HG03342 (cell line): ENCODE measurements around the gene GCGR.

Experiments
- ATAC-seq: cut with Tn5 transposase; IDR thresholded peaks from one replicate; pipeline ENCODE4 v1.9.1; 2021; ENCODE audit warnings: mild to moderate bottlenecking, moderate library complexity; ENCODE audit not compliant: unreplicated experiment

Gene GCGR

DNA sequence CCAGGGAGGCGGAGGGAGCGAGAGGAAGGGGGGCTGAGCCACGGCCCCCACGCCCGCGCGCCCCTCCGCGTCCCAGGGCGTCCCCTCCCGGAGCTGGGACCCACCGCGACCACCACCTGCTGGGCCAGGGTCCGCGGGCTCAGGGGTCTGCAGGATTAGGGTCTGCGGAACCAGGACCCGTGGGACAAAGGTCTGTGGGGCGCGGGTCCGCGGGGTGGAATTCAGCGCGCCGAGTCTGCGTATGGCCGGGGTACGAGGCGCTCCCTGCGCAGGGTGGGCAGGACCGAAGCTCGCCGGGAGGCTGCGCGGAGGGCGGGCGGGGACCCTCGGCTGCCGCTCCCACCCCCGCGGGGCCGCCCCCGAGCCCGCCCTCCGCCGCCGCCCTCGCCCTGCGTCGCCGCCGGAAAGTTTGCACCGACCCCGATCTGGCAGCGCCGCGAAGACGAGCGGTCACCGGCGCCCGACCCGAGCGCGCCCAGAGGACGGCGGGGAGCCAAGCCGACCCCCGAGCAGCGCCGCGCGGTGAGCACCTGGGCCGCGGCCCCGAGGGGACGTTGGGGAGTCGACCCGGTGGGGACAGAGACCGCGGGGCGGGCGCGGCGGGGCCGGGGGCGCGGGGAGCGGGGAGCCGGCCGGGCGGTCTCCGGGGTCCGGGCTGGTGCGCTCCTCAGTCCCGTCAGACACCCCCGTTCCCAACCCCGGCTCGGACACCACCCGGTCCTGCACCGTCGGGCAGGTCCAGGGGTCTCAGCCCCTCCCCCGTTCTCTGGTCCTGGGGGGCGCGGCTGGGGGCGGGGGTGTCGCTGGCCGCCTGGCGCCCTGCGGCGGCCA lies at the start of gene GCGR:
GCGR (plus strand) TSS at position 423 of the 831 bp plus-strand sequence. CDS start 4,869 bp downstream, outside the sequence.
- no peak for ATAC-seq

DNA sequence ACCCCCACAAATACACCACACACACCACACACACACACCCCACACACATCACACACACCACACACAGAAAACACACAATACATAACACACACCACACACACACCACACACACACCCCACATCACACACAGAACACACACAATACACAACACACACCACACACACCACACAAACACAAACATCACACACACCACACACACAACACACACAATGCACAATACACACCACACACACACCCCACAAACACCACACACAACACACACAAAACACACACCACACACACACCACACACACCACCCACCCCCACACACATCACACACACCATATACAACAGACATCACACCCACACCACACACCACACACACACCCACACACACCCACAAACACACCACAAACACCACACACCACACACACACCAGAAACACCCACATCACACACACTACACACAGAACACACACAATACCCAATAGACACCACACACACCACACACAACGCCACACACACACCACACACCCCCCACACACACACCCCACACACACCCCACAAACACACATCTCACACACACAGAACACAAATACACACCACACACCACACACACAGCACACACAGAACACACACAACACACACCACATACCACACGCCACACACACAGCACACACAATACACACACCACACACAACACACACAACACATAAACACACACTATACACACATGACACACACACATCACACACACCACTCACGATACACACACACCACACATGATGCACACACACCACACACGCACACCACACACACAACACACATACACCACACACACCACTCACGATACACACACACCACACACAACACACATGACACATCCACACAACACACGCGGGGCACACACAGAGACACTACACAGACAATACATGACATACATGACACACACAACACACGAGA lies 11.0 kb upstream of the GCGR start:
- ATAC-seq: no peak

DNA sequence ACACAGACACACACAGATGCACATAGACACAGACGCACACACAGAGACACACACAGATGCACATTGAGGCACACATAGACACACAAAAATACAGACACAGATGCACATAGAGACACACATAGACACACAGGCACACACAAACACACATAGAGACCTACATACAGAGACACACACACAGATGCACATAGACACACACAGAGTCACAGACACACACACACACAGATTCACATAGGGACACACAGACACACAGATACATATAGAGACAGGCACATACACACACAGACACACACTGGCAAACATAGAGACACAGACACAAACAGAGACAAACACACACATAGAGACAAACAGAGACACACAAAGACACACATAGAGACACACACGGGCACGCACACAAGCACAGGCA lies 9.9 kb upstream of the GCGR start:
- no peak for ATAC-seq

DNA sequence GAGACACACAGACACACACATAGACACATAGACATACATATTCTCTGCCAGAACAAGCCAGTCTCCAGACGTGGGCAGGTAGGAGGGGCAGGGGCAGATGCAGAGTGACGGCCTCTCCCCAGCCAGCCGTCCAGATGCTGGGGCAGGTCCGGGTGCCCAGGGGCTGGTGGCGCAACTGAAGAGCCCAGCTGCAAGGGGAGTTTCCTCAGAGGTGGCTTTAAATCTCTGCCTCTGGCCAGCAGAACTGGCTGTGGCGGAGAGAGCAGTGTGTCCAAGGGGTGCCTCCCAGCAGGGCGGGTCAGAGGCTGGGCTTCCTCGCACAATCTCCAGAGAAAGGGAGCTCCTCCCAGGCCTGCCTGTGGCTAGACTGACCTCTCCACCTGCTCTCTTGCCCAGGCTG lies 9.4 kb upstream of the GCGR start:
- no peak for ATAC-seq

DNA sequence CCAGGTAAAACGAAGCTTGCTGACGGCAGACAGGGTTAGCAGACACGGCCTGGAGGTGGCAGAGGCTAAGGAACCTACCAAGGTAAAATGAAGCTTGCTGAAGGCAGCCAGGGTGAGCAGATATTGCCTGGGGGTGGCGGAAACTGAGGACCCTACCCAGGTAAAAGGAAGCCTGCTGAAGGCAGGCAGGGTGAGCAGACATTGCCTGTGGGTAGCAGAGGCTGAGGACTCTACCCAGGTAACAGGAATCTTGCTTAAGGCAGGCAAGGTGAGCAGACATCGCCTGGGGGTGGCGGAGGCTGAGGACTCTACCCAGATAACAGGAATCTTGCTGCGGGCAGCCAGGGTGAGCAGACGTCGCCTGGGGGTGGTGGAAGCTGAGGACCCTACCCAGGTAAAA lies 2.6 kb upstream of the GCGR start:
- no peak for ATAC-seq

DNA sequence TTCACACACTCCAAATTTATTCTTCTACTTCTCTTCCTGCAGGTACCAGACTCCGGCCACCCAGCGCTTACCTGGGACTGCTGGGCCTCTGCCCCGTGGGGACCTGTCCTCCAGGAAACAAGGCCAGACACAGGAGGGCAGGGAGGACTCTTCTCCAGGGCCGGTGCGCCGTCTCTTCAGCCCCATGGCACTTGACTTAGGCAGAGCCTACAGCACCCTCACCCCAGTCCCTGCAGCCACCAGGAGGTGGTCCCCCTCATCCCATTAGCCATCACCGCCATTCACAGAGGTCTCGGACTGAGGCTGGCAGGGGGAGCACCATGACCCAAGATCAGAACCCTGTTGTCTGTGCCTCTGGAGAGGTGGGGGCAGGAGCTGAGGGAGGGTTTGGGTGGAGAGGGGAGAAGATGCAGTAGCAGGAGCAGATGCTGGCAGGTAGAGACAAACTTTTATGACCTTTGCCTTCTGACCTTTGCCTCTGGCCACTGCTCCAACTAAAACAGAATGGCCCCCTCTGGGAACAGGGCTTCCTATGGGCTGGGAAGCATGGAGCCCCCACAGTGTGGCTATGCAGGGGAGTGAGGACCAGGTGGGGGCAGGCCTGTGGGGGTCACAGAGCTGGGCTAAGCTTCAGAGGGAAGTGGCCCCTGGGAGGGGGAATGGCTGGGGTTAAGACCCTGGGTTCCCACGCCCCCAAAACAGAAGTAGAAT lies 1.7 kb upstream of the GCGR start:
- no peak for ATAC-seq

DNA sequence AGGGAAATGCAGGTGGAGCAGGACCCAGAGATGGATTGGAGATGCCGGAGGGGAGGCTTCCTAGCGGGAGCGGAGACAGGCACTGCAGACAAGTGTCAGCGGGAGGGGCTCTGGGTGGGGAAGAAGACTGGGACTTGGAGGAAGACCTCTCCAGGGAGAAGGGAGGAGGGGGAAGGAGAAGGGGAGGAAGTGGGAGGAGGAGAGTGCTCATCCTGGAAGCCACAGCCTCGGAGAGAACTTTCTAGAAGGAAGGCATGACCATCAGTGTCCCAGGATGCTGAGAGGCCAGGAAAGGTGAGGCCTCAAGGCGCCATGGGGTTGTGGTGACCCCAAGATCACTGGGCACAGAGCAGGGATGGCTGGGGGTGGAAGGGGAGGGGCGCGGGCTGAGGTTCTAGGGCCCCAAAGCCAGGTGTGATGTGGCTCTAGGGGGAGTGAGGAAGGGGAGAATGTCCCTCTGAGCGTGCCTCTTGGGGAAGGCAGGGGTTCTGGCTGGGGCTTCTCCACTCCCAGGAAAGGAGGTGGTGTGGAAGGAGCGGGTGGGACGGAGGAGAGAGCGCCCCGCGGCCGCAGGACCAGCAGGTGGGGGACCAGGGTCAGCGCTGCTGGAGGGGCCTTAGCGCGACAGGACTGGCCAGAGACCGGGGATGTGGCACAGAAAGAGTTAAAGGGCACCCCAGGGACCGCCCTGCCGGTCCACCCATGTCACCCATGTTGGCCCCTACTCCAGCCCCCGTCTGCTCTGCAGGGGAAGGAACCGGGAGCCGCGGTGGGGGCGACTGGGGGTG lies 900 bp upstream of the GCGR start:
- ATAC-seq: no peak

DNA sequence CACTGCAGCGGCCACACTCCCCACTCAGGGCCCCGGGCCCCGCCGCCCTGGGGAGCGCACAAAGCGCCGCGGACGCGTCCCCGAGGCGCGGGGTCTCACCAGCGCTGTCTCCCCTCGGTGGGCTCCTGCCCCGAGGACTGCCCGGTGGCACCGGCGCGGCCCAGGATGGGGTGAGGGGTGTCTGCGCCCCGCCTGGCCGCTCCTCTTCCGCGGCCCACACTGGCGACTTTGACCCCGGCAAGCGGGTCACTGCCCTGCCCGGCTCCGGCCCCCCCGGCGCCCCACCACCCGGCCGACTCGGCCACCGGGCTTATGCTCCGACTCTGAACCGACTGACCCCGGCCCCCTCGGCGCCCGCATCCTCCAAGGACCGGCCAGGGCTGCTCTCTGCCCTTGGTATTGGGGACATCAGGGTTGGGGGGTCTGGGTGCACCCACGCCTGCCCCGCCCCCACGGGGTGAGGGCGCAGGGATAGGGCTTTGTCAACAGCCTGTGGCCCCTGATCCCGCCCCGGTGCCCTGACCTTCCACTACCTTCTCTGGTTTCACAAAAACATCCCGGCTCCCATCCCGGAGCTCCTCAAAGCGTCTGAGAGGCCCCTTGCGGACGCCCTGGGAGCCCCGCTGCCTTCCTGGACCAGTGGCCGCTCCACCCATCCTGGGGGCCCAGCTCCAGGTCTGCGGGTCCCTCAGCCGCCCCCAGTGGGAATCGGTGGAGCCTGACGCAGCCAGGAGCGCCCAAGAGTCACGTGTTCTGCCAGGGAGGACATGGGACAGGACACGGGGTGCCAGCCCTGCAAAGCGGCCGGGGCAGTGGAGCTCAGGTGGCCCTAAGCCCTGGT lies 829 bp downstream of the GCGR start:
- ATAC-seq: no peak

DNA sequence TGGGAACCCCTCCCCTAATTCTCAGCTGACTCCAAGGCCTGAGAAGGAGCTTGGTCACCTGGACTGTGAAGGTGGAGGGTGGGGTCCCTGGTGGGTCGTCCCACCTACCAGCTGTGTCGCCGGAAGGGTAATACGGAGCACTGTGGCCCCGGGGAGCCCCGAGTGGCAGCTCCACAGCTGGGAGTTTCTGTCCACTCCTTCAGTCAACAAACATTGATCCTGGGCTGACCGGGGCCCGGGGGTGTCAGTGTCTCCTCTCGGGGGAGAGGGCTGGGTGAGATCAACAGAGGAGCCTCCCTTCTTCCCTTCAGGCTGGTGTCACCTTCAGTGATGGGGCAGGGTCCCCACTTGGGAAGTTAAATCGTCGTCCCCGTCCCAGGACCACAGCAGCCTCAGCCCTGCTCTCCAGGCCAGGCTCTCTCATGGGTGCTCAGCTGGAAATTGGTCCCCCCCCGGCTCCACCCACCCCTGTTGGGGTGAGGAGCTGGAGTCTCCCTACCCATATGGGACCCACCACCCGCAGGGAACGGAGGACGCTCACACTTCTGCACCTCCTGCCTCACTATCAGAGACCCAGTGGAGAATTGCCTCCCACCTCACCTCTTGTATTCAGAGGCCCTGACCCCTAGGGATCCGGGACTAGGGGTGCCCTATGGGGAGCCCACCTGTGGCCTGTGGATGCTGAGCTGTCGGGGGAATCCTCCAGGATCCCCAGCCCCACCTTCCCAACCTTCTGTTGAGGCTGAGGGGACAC lies 1.9 kb downstream of the GCGR start:
- no peak for ATAC-seq

DNA sequence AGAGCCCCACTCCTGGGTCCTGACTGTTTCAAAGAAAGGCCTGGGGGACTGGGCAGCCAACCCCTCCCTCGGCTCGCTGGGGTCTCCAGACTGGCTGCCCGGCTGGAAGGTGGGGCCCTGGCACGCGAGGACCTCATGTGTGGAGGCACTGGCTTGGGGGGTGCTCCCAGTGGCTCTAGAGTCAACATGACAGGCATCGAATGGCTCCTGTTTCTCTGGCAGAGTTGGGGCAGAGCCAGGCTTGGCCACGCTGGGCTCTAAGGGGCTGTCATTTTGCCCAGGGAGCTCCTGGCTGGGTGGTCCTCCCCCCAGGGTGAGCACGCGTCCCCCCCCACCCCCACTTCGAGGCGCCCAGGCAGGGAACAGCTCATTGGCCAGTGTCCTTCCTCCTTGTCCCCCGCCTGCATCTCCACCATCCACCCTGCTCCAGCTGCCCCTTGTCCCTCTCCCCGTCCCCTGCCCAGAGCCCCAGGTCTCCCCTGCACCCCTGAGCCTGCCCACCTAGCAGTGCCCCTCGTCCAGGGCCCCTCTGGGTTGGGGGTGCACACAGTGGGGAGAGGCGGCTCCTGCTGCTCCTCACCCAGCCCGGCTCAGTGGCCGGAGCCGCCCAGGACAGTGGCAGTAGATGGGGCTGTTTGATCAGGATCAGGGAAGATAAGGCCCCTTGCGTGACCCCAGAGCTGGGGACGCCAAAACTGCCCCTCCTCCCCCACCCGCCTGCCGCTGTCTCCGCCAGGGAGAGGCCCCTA lies 2.7 kb downstream of the GCGR start:
- no peak for ATAC-seq

DNA sequence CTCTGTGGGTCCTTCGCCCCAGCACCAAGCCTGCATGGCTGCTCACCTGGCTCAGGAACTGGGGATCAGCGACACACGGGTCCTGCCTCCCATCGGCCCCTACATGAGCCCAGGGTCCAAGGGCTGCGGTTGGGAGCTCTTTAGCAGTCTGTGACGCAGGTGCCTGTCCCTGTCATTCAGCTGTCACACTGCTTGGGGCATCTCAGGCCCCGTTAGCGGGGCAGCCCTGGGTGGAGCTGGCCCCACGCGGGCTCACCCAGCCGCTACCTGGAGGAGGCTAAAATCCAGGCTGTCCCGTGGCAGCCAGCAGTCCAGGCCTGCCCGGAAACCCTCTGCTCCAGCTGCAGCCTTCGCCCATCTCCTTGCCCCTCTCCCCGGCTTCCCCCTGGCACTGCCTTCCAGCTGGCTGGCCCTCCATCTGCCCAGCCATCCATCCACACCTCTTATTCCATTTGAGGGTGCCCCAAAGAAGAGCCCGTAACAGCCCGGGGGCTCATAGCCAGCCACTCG lies 3.3 kb downstream of the GCGR start:
- ATAC-seq: no peak

DNA sequence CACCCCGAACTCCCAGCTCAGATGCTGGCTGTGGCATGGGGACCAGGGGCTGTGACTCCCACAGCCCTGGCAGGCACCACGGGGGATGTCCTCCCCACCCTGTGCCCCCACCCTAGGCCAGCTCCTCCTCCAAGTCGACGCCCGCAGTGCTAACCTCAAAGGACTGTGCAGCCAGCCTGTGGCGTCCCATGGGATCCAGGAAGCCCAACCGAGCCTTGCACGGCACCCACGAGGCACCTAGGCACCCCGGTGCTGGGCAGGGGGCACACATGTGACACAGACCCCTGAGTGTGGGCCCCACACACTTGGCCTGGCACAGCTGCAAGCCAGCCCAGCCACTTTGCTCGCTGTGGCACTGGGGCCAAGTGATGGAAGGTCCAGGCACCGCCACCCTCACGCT lies 3.9 kb downstream of the GCGR start:
- no peak for ATAC-seq

DNA sequence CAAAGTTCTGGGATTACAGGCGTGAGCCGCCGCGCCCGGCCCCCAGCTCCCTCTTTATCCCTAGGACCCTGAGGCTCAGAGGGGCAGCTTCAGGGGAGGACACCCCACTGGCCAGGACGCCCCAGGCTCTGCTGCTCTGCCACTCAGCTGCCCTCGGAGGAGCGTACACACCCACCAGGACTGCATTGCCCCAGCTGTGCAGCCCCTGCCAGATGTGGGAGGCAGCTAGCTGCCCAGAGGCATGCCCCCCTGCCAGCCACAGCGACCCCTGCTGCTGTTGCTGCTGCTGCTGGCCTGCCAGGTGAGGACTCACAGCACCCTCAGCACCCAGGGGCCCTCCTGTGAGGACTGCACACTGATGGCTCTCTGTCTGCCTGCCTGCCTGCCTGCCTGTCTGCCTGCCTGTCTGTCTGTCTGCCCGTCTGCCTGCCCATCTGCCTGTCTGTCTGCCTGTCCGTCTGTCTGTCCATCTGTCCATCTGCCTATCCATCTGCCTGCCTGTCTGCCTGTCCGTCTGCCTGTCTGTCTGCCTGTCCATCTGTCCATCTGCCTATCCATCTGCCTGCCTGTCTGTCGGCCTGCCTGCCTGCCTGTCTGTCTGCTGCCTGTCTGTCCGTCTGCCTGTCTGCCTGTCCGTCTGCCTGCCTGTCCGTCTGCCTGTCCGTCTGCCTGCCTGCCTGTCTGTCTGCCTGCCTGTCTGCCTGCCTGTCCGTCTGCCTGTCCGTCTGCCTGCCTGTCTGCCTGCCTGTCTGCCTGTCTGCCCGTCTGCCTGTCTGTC lies 5.0 kb downstream of the GCGR start:
- no peak for ATAC-seq

DNA sequence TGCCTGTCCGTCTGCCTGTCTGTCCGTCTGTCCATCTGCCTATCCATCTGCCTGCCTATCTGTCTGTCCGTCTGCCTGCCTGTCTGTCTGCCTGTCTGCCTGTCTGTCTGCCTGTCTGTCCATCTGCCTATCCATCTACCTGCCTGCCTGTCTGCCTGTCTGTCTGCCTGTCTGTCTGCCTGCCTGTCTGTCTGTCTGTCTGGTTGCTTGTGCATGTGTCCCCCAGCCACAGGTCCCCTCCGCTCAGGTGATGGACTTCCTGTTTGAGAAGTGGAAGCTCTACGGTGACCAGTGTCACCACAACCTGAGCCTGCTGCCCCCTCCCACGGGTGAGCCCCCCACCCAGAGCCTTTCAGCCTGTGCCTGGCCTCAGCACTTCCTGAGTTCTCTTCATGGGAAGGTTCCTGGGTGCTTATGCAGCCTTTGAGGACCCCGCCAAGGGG lies 5.6 kb downstream of the GCGR start:
- ATAC-seq: no peak

DNA sequence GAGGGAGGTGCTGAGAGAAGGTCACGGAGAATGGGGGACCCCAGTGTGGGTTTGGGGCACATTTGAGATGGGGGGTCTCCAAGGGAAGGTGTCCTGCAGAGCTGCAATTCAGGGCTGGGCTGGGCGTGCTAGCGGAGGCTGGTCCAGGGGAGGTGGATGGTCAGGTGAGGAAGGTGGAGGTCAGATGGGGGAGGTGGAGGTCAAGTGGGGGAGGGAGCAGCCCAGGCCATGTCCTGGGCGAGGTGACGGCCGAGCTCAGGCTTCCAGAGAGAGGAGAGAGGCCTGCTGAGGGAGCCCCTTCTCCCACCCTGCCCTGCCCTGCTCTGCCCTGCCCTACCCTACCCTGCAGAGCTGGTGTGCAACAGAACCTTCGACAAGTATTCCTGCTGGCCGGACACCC lies 6.5 kb downstream of the GCGR start:
- ATAC-seq: no peak

DNA sequence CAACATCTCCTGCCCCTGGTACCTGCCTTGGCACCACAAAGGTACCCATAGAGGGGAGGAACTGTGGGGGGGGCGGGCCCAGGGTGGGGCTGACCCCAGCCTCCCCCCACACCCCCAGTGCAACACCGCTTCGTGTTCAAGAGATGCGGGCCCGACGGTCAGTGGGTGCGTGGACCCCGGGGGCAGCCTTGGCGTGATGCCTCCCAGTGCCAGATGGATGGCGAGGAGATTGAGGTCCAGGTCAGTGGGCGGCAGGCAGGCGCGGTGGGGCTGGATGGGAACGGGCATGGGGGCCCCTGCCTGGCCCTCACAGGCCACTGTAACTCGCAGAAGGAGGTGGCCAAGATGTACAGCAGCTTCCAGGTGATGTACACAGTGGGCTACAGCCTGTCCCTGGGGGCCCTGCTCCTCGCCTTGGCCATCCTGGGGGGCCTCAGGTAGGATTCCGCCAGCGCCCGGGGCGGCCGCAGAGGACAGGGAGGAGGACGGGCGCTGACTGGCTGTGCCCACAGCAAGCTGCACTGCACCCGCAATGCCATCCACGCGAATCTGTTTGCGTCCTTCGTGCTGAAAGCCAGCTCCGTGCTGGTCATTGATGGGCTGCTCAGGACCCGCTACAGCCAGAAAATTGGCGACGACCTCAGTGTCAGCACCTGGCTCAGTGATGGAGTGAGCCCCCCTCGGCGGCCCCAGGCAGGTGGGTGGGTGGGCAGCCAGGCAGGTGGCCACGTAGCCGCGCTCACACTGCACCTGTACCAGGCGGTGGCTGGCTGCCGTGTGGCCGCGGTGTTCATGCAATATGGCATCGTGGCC lies 7.1 kb downstream of the GCGR start:
- ATAC-seq: no peak
